AG09319 (cell line): ENCODE data around the gene KDM5C.

Source experiments
- DNase-seq: peaks from one replicate; pipeline ENCODE4 v3.0.0-alpha.2; 2010; ENCODE audit warnings: low read depth; ENCODE audit errors: extremely low read depth
- TF ChIP-seq, protein P1 (sequence below): IDR thresholded peaks from 2 replicates; pipeline ENCODE4 v1.5.1; 2011; ENCODE audit warnings: low read depth, mild to moderate bottlenecking, inconsistent platforms, low read length, moderate library complexity

KDM5C gene

DNA sequence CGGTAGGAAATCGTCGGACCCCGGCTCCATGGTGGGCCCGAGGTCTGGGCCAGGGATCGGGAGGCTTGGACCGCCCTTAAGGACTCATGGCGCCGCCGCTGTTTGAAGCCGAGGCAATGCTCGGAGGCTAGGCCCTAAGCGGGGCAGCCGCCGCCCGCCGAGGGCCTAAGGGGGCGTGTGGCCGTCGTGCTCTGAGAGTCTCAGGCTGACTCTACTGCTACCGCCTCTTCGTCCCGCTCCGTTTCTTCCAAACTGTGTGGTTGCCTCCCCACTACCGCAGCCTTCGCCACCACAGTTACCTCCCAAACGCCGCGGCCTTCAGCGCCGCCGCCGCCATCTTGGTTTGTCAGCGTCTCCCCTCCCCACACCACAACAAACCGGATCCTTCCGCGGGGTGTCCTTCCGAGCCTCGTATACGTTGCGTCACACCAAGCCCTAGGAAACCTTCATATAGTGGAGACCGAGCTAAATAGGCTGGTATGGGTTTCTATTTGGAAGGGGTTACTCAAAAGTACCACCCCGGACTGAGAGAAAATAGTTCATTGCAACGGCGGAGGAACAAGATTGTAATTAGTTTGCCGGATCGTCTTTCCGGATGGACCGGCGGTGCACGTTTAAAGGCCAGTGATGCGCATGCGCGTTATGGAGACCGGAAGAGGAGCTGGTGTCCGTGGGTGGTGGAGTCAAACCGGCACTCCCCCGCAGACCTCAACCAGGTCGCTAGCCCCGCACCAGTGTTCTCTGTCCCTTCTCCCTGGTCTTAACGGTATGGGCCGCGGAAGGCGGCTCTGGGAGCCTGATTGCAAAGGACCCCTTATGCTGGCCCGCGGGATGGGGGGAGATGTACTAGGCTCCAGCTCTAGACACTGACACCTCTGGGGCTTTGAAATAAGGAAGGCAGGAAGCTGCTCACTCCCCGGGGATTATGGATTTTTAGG lies at the start of gene KDM5C:
KDM5C (minus strand) TSS at position 348 of the 938 bp plus-strand sequence; CDS start at position 30, 318 bp downstream.
- TF ChIP-seq, protein P1, sequence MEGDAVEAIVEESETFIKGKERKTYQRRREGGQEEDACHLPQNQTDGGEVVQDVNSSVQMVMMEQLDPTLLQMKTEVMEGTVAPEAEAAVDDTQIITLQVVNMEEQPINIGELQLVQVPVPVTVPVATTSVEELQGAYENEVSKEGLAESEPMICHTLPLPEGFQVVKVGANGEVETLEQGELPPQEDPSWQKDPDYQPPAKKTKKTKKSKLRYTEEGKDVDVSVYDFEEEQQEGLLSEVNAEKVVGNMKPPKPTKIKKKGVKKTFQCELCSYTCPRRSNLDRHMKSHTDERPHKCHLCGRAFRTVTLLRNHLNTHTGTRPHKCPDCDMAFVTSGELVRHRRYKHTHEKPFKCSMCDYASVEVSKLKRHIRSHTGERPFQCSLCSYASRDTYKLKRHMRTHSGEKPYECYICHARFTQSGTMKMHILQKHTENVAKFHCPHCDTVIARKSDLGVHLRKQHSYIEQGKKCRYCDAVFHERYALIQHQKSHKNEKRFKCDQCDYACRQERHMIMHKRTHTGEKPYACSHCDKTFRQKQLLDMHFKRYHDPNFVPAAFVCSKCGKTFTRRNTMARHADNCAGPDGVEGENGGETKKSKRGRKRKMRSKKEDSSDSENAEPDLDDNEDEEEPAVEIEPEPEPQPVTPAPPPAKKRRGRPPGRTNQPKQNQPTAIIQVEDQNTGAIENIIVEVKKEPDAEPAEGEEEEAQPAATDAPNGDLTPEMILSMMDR: no peak
- peak; percentile 89 for DNase-seq

DNA sequence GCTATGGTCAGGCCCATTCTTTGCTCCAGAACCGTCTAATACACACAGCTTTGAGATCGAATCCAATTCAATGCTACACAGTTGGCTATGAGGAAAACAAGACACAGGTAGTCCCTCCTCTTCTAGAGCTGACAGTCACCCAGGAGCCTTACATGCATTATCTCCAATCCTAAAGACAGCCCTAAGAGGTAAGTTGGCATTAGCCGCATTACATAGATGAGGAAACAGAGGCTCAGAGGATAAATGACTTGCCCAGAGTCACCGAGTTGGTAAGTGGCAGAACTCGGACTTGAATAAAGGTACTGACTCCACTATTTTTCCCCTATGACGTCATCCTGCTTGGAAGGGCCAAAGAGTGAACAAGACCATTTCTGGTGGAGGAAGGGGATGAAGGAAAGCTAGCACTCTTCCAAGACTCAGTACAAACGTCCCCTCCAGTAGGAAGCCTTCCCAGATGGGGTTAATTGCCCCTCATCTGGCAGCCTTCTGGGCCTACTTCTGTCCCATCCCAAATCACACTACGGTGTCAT lies 47.9 kb upstream of the KDM5C start:
- DNase-seq: no peak
- TF ChIP-seq, protein P1: no peak

GRCh38 chrX:53269536-53270107 lies 44.6 kb upstream of the KDM5C start:
- TF ChIP-seq, protein P1: no peak

GRCh38 chrX:53268173-53268572 lies 43.2 kb upstream of the KDM5C start:
- no peak for DNase-seq
- TF ChIP-seq, protein P1: no peak

More at GRCh38 chrX:53269536-53270107, 44.6 kb upstream of the KDM5C start:
- no peak for DNase-seq

- no peak for DNase-seq
- TF ChIP-seq, protein P1: no peak
Measured at GRCh38 chrX:53266914-53267313, 41.9 kb upstream of the KDM5C start.

- DNase-seq: no peak
- TF ChIP-seq, protein P1: no peak
Measured at GRCh38 chrX:53265771-53266574, 41.0 kb upstream of the KDM5C start.
